IPS-15b (cell line): Measurements from ENCODE around the gene KRT34.
"Not testable (repeated sequence)": the region's sequence is repeated elsewhere in the genome, so short reads cannot be mapped to it uniquely, and the experiment has no call there.

Experiments used
- H3K27me3 ChIP-seq: one replicate; pipeline ENCODE4 v1.6.1; 2013; ENCODE audit warnings: low read length; ENCODE audit not compliant: control insufficient read depth, insufficient read depth
- H3K36me3 ChIP-seq: one replicate; pipeline ENCODE4 v1.6.1; 2013; ENCODE audit warnings: low read length; ENCODE audit not compliant: control insufficient read depth, insufficient read depth
- H3K4me1 ChIP-seq: one replicate; pipeline ENCODE4 v1.6.1; 2013; ENCODE audit warnings: mild to moderate bottlenecking, low read length; ENCODE audit not compliant: control insufficient read depth, insufficient read depth
- H3K4me3 ChIP-seq: one replicate; pipeline ENCODE4 v1.5.1; 2013; ENCODE audit warnings: low read depth, low read length
- H3K9ac ChIP-seq: one replicate; pipeline ENCODE4 v1.6.1; 2013; ENCODE audit warnings: low read depth, mild to moderate bottlenecking, low read length
- H3K9me3 ChIP-seq: one replicate; pipeline ENCODE4 v1.6.1; 2013; ENCODE audit warnings: mild to moderate bottlenecking, low read length; ENCODE audit not compliant: control insufficient read depth, insufficient read depth

Gene KRT34

GRCh38 chr17:41352597-41353366, 29.3 kb downstream of the KRT34 start:
- Histone ChIP-seq H3K36me3 (no peaks in the 10 kb centered on the region), H3K27me3 (no peaks in the 10 kb centered on the region), H3K4me3 (no peak overlapping the region), H3K4me1 (no peaks in the 10 kb centered on the region), H3K9ac (no peak overlapping the region), H3K9me3 (no peaks in the 10 kb centered on the region)

- H3K36me3 ChIP-seq = no peaks in the 10 kb centered on the region
- no peaks in the 10 kb centered on the region for H3K27me3 ChIP-seq
- H3K9ac ChIP-seq = no peak overlapping the region
- no peak overlapping the region for H3K4me3 ChIP-seq
- no peaks in the 10 kb centered on the region for H3K4me1 ChIP-seq
- no peaks in the 10 kb centered on the region for H3K9me3 ChIP-seq
Measured at GRCh38 chr17:41351177-41351576, 30.9 kb downstream of the KRT34 start.

GRCh38 chr17:41350381-41350878, 31.7 kb downstream of the KRT34 start, which contains the start of gene KRT33A:
KRT33A (minus strand) TSS chr17:41350828; CDS start chr17:41350767, 61 bp downstream.
- H3K27me3 ChIP-seq, H3K9ac ChIP-seq, H3K36me3 ChIP-seq, H3K4me3 ChIP-seq, H3K4me1 ChIP-seq, H3K9me3 ChIP-seq: not testable (repeated sequence)

- Histone ChIP-seq H3K36me3 (no peaks in the 10 kb centered on the region), H3K4me3 (no peak overlapping the region)
Measured at GRCh38 chr17:41347869-41348760, 34.0 kb downstream of the KRT34 start.

GRCh38 chr17:41346421-41346820, 35.7 kb downstream of the KRT34 start:
- not testable (repeated sequence) for H3K4me3 ChIP-seq, H3K36me3 ChIP-seq, H3K9ac ChIP-seq, H3K9me3 ChIP-seq, H3K27me3 ChIP-seq, H3K4me1 ChIP-seq

More at GRCh38 chr17:41347869-41348760, 34.0 kb downstream of the KRT34 start:
- no peaks in the 10 kb centered on the region for H3K9me3 ChIP-seq
- H3K27me3 ChIP-seq = no peaks in the 10 kb centered on the region
- H3K9ac ChIP-seq = no peak overlapping the region
- no peaks in the 10 kb centered on the region for H3K4me1 ChIP-seq

- Histone ChIP-seq H3K27me3 (no peaks in the 10 kb centered on the region), H3K9ac (no peak overlapping the region), H3K4me1 (no peaks in the 10 kb centered on the region), H3K9me3 (no peaks in the 10 kb centered on the region), H3K36me3 (no peaks in the 10 kb centered on the region), H3K4me3 (no peak overlapping the region)
Measured at GRCh38 chr17:41345992-41346391, 36.1 kb downstream of the KRT34 start.

GRCh38 chr17:41343029-41343428, 39.1 kb downstream of the KRT34 start:
- no peaks in the 10 kb centered on the region for H3K9me3 ChIP-seq
- no peak overlapping the region for H3K9ac ChIP-seq
- no peaks in the 10 kb centered on the region for H3K4me1 ChIP-seq
- H3K4me3 ChIP-seq = no peak overlapping the region
- H3K36me3 ChIP-seq = no peaks in the 10 kb centered on the region
- H3K27me3 ChIP-seq = no peaks in the 10 kb centered on the region

- H3K4me3 ChIP-seq = no peak overlapping the region
- no peak overlapping the region for H3K9ac ChIP-seq
- H3K4me1 ChIP-seq = no peaks in the 10 kb centered on the region
- H3K36me3 ChIP-seq = no peaks in the 10 kb centered on the region
- H3K9me3 ChIP-seq = no peaks in the 10 kb centered on the region
- H3K27me3 ChIP-seq = no peaks in the 10 kb centered on the region
Measured at GRCh38 chr17:41340934-41341861, 40.9 kb downstream of the KRT34 start.

- Histone ChIP-seq H3K36me3 (no peaks in the 10 kb centered on the region), H3K4me1 (no peaks in the 10 kb centered on the region), H3K27me3 (no peaks in the 10 kb centered on the region), H3K9ac (no peak overlapping the region), H3K4me3 (no peak overlapping the region), H3K9me3 (no peaks in the 10 kb centered on the region)
Measured at GRCh38 chr17:41340494-41340893, 41.6 kb downstream of the KRT34 start.

- Histone ChIP-seq H3K36me3 (no peaks in the 10 kb centered on the region), H3K27me3 (no peaks in the 10 kb centered on the region), H3K4me1 (no peaks in the 10 kb centered on the region), H3K9ac (no peak overlapping the region), H3K9me3 (no peaks in the 10 kb centered on the region), H3K4me3 (no peak overlapping the region)
Measured at GRCh38 chr17:41339571-41340172, 42.4 kb downstream of the KRT34 start.
